GM11168 (cell line): ENCODE measurements around the gene C17orf67.

Experiments used
- in situ Hi-C: fragments of 300-500 bp; cut with MboI; formaldehyde crosslinking; loops from one replicate; pipeline ENCODE4 v1.12.0; 2022; ENCODE audit warnings: low sequenced_read_pairs; ENCODE audit not compliant: unreplicated experiment

Gene C17orf67

DNA sequence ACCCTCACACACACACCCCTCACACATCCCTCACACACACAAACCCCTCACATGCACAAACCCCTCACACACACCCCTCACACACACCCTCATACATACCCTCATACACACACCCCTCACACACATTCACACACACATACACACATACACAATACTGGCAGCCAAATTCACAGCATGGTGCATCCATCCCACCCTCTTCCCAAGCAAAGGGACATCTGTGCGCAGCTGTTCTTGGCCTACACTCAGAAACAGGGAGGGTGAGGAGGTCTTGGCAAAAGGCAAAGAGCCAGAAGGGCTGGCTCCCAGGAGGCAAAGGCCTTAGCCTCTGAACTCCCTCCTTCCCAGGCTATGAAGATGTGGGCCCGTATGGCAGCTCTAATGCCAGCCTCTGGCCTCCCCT, 23.4 kb downstream of the C17orf67 start:
- in situ Hi-C loops, result no loop called here

GRCh38 chr17:56809820-56810179, 23.9 kb downstream of the C17orf67 start:
- in situ Hi-C loops, result no loop called here

- in situ Hi-C loops, result no loop called here
These were observed 24.5 kb downstream of the C17orf67 start for GRCh38 chr17:56809106-56809819.

- in situ Hi-C loops, result no loop called here
These were observed 25.2 kb downstream of the C17orf67 start for GRCh38 chr17:56808503-56808902.

DNA sequence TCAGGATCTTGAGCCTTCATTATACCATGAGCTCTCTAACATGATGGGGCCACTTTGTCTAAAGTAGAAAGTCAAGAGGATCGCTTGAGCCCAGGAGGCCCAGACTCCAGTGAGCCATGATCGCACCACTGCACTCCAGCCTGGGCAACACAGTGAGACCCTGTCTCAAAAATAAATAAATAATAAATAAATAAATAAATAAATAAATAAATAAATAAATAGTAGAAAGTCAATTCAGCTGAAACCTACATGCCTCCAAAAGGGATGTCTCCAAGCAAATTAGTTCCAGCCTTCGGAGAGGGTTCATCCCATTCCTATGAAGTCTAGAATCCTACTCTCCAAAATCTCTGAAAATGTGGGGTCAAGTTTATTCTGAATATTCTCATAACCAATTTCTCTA, 26.0 kb downstream of the C17orf67 start:
- in situ Hi-C loops, result no loop called here

DNA sequence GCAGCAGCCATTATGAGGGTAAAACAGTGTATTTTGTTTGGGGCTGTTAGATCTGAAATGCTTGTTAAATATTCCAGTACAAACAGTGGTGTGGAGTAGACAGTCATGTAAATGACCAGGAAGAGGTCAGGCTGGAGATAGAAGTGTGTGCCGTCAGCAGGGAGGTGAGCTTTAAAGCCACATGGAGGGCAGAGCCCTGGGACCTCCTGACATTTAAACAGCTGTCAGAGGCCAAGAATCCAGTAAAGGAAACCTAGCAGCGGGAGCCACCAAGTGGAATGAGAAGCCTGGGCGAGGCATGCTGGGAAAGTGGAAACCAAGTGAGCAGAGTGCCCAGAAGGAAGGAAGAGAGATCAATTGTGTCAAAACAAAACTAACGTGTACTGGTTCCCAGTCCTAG, 26.8 kb downstream of the C17orf67 start:
- in situ Hi-C loops, result no loop called here

DNA sequence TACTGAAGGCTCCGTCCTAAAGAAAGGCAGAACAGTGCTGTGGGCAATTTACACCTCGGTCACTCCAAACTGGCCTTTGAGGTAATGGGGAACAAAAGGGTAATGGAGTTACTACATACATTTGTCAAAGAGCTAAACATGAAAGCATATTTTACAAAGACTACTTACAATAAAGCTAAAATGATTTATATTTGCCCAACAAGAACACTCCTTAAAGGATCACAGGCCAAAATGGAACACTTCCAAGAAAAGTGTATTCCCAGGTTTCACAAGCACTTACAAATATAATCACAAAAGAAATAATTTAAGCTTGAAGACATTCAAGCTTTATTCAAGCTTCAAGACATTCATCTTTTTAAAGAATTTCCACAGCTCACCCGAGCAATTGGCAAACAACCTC, 29.3 kb downstream of the C17orf67 start:
- in situ Hi-C loops, result no loop called here

DNA sequence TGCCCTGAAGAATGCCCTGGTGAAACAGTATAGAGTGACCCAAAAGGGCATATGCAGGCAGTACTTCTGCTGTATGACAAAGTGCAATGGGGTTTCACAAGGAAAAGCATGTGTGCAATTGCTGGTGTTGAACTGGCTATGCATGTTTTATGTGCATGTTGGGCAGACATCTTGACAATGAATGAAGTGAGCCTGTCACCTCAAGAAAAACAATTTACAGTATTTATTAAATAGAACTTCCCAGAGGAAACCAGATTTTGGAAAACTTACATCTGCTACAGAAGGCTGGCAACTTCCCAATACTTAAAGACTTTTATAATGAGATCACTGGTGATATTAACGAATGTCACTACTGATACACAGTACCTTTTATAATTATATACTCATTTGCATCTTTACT, 30.6 kb downstream of the C17orf67 start:
- in situ Hi-C loops, result no loop called here

DNA sequence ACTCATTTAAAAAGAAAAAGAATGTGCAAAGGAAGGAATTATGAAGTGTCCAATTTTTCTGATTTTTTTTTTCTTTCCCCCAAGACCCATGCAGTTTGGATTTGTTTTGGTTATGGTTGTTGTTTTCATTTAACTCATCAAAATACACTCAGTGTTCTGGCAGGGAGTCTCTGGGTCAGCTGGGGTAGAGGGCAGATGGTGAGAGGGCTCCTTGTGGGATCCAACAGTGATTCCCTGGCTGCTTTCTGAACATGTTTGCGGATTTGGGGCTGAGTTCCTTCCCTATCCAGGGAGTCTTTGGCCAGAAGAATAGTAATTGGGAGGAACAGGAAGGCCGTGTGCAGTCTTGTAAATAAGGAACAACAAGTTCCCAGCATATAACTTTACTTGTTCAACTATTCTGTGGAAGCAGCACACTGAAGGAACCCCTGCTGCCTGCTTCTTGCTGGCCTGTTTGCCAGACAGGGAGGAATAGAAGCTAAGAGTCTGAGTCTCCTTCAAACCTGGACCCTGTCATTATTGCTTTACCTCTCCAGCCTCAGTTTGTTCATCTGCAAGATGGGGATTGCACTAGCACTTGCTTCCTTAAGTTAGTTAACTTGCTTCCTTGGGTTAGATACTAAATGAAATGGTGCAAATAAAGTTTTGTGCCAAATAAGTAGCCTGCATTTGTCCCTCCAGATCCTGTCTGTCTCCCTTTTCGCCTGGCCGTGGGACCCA, 32.1 kb downstream of the C17orf67 start:
- in situ Hi-C loops, result no loop called here

- in situ Hi-C loops, result no loop called here
These were observed 34.8 kb downstream of the C17orf67 start for GRCh38 chr17:56798916-56799315.

GRCh38 chr17:56796536-56796935, 37.2 kb downstream of the C17orf67 start:
- in situ Hi-C loops, result no loop called here

GRCh38 chr17:56795221-56795865, 38.4 kb downstream of the C17orf67 start:
- in situ Hi-C loops, result no loop called here

- in situ Hi-C loops, result no loop called here
These were observed 39.8 kb downstream of the C17orf67 start for GRCh38 chr17:56793957-56794356.

DNA sequence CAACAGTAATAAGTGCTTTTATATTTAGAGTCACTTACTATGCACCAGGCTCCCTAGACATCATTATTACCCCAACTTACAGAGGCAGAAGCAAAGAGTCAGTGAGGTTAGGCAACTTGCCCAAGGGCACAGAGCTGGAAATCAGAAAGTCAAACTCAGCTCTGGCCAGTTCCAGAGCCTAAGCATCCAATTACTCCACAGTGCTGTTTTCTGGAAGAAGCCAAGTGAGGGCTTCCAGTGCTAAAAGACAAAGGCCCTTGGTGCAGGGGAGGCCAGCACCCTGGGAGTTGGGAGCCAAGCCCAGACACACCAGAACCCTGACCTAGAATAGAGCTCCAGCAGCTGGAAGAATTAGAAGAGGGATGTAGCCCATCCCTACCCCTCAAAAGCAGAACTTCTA, 40.2 kb downstream of the C17orf67 start:
- in situ Hi-C loops, result no loop called here

DNA sequence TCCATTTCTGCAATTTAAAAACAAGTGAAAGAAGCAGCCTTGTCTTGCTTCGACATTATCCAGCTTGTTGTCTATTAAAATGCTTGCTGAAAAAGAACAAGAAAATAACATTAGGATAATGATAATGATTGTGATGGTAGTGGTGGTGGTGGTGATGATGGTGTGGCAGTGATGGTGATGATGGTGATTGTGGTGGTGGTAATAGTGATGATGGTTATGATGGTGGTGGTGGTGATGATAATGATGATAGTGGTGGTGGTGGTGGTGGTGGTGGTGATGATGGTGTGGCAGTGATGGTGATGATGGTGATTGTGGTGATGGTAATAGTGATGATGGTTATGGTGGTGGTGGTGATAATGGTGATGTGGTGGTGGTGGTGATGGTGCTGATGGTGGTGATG, 41.5 kb downstream of the C17orf67 start:
- in situ Hi-C loops, result no loop called here

DNA sequence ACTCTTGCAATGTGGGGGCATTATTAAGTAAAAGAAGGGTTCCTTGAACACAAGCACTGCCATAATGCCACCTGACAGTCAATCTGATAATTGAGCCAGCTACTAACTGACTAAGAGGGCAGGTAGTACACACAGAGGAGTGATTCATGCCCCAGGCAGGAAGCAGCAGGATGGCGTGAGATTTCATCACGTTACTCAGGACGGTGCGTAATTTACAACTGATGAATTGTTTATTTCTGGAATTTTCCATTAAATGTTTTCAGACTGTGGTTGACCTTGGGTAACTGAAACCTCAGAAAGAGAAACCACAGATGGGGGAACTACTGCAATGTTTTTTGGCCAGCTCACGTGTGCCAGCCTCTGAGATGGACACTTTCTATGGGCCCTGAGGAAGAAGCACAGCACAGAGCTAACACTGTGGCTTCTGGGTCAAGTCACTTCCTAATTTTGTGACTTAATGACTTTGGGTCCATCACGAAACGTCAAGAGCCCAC, 46.7 kb downstream of the C17orf67 start:
- in situ Hi-C loops, result loop anchor here (10.0 kb wide), 1 partner anchor 182 kb away; no protein-coding TSS in a partner anchor

- in situ Hi-C loops, result loop anchor here (10.0 kb wide), 1 partner anchor 181 kb away; no protein-coding TSS in a partner anchor
These were observed 47.6 kb downstream of the C17orf67 start for GRCh38 chr17:56785997-56786680.

GRCh38 chr17:56785405-56785804, 48.3 kb downstream of the C17orf67 start:
- in situ Hi-C loops, result loop anchor here (10.0 kb wide), 1 partner anchor 181 kb away; no protein-coding TSS in a partner anchor

GRCh38 chr17:56782338-56782737, 51.4 kb downstream of the C17orf67 start:
- in situ Hi-C loops, result loop anchor here (10.0 kb wide), 1 partner anchor 178 kb away; no protein-coding TSS in a partner anchor

- in situ Hi-C loops, result loop anchor here (10.0 kb wide), 1 partner anchor 177 kb away; no protein-coding TSS in a partner anchor
These were observed 51.8 kb downstream of the C17orf67 start for GRCh38 chr17:56781906-56782305.
